Lung microvascular endothelial cell (primary cell): ENCODE data around the gene TRIM56. TPM values are rescaled to one million over a fixed set of nuclear protein-coding genes. Genes with fewer than 3 reads are reported as not detected.
"Not testable (repeated sequence)": the region's sequence is repeated elsewhere in the genome, so short reads cannot be mapped to it uniquely, and the experiment has no call there.

Experiments used
- DNase-seq, 2 donors: peaks; one replicate each; pipeline versions ENCODE4 v3.0.0 to v3.0.0-alpha.2; 2010; ENCODE audit warnings: low read depth in 2 of 2
- total RNA-seq: library from RNA; depleted of rRNA; stranded (reverse); fragments of >200 nt; gene quantifications from 2 replicates; pipeline ENCODE4 v1.2.1, GENCODE V29; 2014

The TRIM56 gene
- 9.2 and 18.3 TPM in 2 replicates for total RNA-seq

- peak; percentile 78 to 87 for DNase-seq
These were observed at the start of gene TRIM56 for GRCh38 chr7:101085162-101085964. TRIM56 (plus strand) TSS chr7:101085481; CDS start chr7:101087313, 1,832 bp downstream.

GRCh38 chr7:101035941-101036340 is 49.3 kb upstream of the TRIM56 start:
- DNase-seq: no peak

GRCh38 chr7:101041283-101041682 is 44.0 kb upstream of the TRIM56 start:
- not testable (repeated sequence) for DNase-seq

GRCh38 chr7:101058355-101058754 is 26.9 kb upstream of the TRIM56 start:
- DNase-seq: peak; percentile 67 to 73

- DNase-seq: no peak
These were observed 25.7 kb upstream of the TRIM56 start for GRCh38 chr7:101059620-101059942.

- DNase-seq: no peak
These were observed 24.3 kb upstream of the TRIM56 start for GRCh38 chr7:101060992-101061391.

GRCh38 chr7:101064176-101064550 is 21.1 kb upstream of the TRIM56 start:
- not testable (repeated sequence) for DNase-seq

- DNase-seq: not testable (repeated sequence)
These were observed 20.1 kb upstream of the TRIM56 start for GRCh38 chr7:101065162-101065561.

GRCh38 chr7:101066141-101066832 is 19.0 kb upstream of the TRIM56 start:
- no peak for DNase-seq

- no peak for DNase-seq
These were observed 18.5 kb upstream of the TRIM56 start for GRCh38 chr7:101066833-101067177.

GRCh38 chr7:101068401-101068800 is 16.9 kb upstream of the TRIM56 start:
- no peak for DNase-seq

- DNase-seq: not testable (repeated sequence)
These were observed 13.7 kb upstream of the TRIM56 start for GRCh38 chr7:101071362-101072104.

- no peak for DNase-seq
These were observed 9.6 kb upstream of the TRIM56 start for GRCh38 chr7:101075646-101076045.

GRCh38 chr7:101076183-101076582 is 9.1 kb upstream of the TRIM56 start:
- DNase-seq: not testable (repeated sequence)

GRCh38 chr7:101077303-101078086 is 7.8 kb upstream of the TRIM56 start:
- DNase-seq: peak; percentile 68 to 73

- DNase-seq: no peak
These were observed 3.8 kb upstream of the TRIM56 start for GRCh38 chr7:101081432-101081831.

- DNase-seq: no peak
These were observed 468 bp upstream of the TRIM56 start for GRCh38 chr7:101084865-101085161.

- DNase-seq: no peak
These were observed 2.2 kb downstream of the TRIM56 start for GRCh38 chr7:101087334-101088068.

GRCh38 chr7:101088069-101088425 is 2.8 kb downstream of the TRIM56 start:
- DNase-seq: no peak

GRCh38 chr7:101088858-101089529 is 3.7 kb downstream of the TRIM56 start:
- DNase-seq: no peak

- DNase-seq: no peak
These were observed 4.6 kb downstream of the TRIM56 start for GRCh38 chr7:101089876-101090275.
